Measurements from ENCODE around the gene ANGPTL3.
"Not testable (repeated sequence)": the region's sequence is repeated elsewhere in the genome, so short reads cannot be mapped to it uniquely, and the experiment has no call there.

ANGPTL3 gene, protein sequence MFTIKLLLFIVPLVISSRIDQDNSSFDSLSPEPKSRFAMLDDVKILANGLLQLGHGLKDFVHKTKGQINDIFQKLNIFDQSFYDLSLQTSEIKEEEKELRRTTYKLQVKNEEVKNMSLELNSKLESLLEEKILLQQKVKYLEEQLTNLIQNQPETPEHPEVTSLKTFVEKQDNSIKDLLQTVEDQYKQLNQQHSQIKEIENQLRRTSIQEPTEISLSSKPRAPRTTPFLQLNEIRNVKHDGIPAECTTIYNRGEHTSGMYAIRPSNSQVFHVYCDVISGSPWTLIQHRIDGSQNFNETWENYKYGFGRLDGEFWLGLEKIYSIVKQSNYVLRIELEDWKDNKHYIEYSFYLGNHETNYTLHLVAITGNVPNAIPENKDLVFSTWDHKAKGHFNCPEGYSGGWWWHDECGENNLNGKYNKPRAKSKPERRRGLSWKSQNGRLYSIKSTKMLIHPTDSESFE

DNA sequence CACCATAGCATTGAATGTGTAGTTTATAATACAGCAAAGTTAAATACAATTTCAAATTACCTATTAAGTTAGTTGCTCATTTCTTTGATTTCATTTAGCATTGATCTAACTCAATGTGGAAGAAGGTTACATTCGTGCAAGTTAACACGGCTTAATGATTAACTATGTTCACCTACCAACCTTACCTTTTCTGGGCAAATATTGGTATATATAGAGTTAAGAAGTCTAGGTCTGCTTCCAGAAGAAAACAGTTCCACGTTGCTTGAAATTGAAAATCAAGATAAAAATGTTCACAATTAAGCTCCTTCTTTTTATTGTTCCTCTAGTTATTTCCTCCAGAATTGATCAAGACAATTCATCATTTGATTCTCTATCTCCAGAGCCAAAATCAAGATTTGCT, at the start of gene ANGPTL3:
Gene ANGPTL3 (plus strand): TSS at position 240 of the 400 bp plus-strand sequence. CDS start 47 bp downstream, at position 287.
- DNase-seq (ENCODE audit: low read depth): no peak

GRCh38 chr1:62561306-62561705, 36.0 kb upstream of the ANGPTL3 start:
- DNase-seq (ENCODE audit: low read depth): no peak

DNA sequence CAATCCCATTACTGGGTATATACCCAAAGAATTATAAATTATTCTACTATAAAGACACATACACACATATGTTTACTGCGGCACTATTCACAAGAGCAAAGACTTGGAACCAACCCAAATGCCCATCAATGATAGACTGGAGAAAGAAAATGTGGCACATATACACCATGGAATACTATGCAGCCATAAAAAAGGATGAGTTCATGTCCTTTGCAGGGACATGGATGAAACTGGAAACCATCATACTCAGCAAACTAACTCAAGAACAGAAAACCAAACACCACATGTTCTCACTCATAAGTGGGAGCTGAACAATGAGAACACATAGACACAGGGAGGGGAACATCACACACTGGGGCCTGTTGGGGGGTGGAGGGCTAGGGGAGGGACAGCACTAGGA, 30.1 kb upstream of the ANGPTL3 start:
- not testable (repeated sequence) for DNase-seq (ENCODE audit: low read depth)

DNA sequence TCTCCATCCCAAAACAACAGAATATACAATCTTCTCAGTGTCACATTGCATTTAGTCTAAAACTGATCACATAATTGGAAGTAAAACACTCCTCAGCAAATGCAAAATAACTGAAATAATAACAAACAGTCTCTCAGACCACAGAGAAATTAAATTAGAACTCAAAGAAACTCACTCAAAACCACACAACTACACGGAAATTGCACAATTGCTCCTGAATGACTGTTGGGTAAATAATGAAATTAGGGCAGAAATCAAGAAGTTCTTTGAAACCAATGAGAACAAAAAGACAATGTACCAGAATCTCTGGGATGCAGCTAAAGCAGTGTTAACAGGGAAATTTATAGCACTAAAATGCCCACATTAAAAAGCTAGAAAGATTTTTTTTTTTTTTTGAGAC, 29.4 kb upstream of the ANGPTL3 start:
- not testable (repeated sequence) for DNase-seq (ENCODE audit: low read depth)

GRCh38 chr1:62571517-62571916, 25.8 kb upstream of the ANGPTL3 start:
- not testable (repeated sequence) for DNase-seq (ENCODE audit: low read depth)

DNA sequence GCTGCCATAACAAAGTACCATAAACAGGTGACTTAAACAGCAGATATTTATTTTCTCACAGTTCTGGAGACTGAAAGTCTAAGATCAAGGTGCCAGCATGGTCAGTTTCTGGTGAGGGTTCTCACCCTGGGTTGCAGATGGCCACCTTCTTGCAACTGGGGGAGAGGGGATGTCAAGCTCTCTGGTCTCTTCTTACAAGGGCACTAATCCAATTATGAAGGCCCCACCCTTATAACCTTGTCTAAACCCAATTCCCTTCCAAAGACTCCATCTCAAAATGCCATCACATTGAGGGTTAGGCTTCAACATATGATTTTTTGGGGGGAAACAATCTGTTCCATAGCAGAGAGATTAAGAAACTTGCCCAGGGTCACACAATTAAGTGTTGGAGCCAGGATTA, 24.8 kb upstream of the ANGPTL3 start:
- DNase-seq (ENCODE audit: low read depth): no peak

GRCh38 chr1:62573675-62574074, 23.6 kb upstream of the ANGPTL3 start:
- DNase-seq (ENCODE audit: low read depth): no peak

DNA sequence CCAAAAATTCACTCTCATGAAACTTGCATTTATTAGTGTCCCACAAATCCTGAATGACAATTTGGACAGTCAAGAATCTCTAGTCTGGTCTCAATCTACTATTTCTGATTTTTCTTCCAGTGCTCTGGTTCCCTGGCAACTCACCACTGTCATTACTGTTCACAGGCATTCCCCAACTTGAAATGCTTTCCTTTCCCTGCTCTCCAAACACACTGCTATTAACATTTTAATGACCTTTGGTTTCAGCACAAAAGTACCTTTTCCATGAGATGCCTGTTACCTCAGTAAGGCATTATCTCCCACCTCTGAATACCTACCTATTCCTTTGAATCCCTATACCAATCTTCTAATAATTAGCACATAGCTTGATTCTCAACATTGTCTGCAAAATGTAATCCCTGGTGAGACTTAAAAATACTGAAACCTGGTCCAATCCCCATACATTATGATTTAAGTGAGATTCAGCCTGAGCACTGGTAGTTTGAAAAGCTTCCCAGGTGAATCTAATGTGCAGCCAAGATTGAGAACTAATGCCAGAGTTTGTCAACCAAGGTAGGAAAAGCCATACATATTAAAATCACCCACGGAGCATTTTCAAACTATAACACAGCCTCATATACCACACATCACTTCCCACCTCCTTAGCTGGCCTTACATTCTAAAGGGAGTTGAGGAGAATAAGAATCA, 11.7 kb upstream of the ANGPTL3 start:
- no peak for DNase-seq (ENCODE audit: low read depth)

DNA sequence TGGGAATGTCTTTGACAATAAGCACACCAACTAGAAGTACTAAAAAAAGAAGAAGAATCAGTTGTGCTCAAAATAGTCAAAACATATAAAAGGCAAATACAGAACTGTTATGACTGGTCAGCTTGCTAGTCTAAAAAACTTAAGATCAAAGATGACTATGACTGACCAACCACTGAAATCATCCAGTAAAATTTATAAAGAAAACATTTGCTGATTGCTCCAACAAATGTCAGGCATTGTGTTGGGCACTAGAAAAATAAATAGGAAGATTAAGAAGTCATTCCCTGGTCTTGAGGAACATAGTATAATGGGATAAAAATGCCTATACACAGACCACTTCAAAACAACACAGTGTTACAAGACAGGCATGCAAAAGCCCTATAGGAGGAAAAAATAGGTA, 9.3 kb upstream of the ANGPTL3 start:
- DNase-seq (ENCODE audit: low read depth): no peak

DNA sequence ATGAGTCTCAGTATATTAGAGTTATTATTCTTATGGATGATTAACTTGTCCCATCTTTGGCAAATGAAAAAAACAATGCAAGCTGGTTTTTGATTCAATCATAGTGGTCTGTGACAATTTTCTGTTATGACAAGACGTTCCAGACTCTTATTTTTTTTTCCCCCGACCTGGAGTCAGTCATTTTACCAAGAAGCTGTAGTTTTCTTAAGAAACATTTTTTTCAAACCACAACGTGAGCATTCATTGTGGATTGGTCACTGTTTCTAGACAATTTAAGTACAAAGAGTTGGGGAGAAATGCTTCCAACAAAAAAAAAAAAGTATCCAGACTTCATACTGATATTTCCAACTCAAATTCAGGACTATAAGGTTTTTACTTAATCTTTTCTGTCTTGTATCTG, 8.0 kb upstream of the ANGPTL3 start:
- DNase-seq (ENCODE audit: low read depth): no peak

- DNase-seq (ENCODE audit: low read depth): no peak
These were observed 6.9 kb upstream of the ANGPTL3 start for GRCh38 chr1:62590255-62590969.

DNA sequence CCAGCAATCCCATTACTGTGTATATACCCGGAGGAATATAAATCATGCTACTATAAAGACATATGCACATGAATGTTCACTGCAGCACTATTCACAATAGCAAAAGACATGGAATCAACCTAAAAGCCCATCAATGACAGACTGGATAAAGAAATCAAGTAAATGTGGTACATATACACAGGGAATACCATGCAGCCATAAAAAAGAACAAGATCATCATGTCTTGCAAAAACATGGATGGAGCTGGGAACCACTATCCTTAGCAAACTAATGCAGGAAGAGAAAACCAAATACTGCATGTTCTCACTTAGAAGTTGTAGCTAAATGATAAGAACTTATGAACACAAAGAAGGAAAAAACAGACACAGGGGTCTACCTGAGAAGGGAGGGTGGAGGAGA, 6.4 kb upstream of the ANGPTL3 start:
- no peak for DNase-seq (ENCODE audit: low read depth)

- no peak for DNase-seq (ENCODE audit: low read depth)
These were observed 3.4 kb upstream of the ANGPTL3 start for GRCh38 chr1:62593825-62594394.

GRCh38 chr1:62595647-62596046, 1.7 kb upstream of the ANGPTL3 start:
- DNase-seq (ENCODE audit: low read depth): no peak

GRCh38 chr1:62599044-62599443, 1.7 kb downstream of the ANGPTL3 start:
- no peak for DNase-seq (ENCODE audit: low read depth)

DNA sequence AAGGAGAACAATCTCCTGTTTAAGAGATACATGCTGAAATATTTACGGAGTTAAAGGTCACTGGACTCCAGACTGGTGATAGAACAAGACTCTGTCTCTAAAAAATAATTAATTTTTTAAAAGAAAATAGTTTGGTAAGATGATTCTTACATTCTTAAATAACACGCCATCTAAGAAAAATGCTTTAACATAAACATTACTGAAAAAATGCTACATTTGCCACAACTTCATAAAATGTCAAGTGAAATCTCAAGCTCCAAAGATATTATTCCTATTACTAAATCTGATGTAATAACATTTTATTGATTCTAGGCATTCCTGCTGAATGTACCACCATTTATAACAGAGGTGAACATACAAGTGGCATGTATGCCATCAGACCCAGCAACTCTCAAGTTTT, 4.1 kb downstream of the ANGPTL3 start:
- DNase-seq (ENCODE audit: low read depth): no peak

GRCh38 chr1:62608905-62609304, 11.6 kb downstream of the ANGPTL3 start:
- no peak for DNase-seq (ENCODE audit: low read depth)

- not testable (repeated sequence) for DNase-seq (ENCODE audit: low read depth)
These were observed 13.3 kb downstream of the ANGPTL3 start for GRCh38 chr1:62610588-62610987.

DNA sequence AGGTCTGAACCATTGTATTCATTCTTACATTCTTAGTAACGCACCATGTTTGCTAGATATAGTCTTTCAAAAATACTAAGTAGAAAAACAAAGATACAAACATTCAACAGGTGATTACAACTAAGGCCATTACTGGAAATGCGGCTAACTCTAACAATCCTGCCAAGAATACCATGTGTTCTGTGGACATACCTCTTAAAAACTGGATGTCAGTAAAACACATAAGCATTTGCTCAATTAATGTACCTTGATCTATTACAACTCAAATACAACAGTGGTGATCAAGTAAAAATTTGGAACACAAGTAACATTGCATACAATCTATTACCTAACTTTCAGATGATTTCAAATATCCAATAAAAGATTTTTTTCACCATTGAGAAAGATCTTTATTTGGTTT, 15.4 kb downstream of the ANGPTL3 start:
- DNase-seq (ENCODE audit: low read depth): no peak

- DNase-seq (ENCODE audit: low read depth): no peak
These were observed 16.0 kb downstream of the ANGPTL3 start for GRCh38 chr1:62613325-62613727.

DNA sequence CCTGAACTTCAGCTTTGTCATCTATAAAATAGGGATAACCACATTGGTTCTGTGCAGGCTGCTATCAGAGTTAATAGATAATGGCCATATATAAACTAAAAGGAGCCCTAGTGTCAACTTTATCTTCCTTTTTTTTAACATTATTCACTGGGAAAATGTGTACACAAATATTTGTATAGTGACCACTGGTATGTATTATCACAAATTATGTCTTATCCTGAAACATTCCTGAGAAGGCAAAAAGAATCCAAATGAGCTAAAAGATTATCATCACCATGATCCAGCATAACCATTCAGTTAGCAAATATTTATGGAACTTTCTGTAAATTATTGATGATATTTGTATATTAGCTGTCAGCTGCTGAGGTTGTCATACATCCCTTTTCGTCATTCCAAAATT, 16.6 kb downstream of the ANGPTL3 start:
- DNase-seq (ENCODE audit: low read depth): no peak

DNA sequence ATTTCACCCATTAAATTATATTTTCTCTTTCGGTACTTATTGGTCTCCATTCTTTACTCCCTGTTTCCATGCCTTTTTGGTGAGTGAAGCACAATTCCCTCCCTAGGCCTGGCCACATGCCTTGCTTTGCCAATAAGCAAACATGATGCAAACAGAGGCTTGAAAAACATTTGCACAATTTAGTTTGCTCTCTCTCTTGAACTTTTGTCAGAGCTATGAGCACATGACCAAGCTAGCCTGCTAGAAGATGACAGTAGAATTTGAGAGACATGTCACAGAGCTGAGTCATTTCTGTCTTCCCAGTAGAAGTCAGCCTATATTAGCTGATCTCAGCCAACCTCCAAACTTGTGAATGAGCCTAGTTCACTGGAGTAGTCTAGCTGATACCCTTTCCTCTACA, 24.6 kb downstream of the ANGPTL3 start:
- DNase-seq (ENCODE audit: low read depth): no peak

Measured in stimulated activated CD8-positive, alpha-beta memory T cell treated with anti-CD3 and anti-CD28 coated beads, Interleukin-12 subunit alpha, Interleukin-12 subunit beta, amount 100 ng/mL, for 1 hour (primary cell).